Activated CD8-positive, alpha-beta memory T cell treated with anti-CD3 and anti-CD28 coated beads for 48 hours (primary cell): Measurements from ENCODE around the gene ST6GALNAC3.
"Not testable (repeated sequence)": the region's sequence is repeated elsewhere in the genome, so short reads cannot be mapped to it uniquely, and the experiment has no call there.

ENCODE experiments used
- DNase-seq, 3 experiments: peaks; one replicate each; pipeline ENCODE4 v3.0.0-alpha.2; 2020; ENCODE audit warnings: low read depth in 2 of 3, low spot score in 2 of 3

ST6GALNAC3 gene

DNA sequence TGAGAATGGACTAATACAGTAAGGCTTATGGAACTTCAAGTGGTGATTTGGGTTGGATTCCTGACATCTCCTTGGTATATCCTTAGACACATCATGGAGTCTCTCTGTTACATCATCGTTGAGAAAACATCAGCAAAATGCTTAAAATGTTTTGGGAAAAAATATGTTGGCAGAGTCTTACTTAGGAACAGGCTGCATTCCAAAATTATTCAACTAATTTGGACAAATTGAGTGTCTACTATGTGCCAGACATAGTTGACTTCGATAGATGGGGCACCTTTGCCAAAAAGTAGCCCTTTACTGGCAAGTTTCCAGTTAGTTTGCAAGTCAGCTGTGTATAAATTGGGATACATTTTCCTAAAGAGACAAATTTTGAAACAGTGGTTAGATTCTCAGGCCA lies 539.3 kb downstream of the ST6GALNAC3 start:
- no peak for DNase-seq

DNA sequence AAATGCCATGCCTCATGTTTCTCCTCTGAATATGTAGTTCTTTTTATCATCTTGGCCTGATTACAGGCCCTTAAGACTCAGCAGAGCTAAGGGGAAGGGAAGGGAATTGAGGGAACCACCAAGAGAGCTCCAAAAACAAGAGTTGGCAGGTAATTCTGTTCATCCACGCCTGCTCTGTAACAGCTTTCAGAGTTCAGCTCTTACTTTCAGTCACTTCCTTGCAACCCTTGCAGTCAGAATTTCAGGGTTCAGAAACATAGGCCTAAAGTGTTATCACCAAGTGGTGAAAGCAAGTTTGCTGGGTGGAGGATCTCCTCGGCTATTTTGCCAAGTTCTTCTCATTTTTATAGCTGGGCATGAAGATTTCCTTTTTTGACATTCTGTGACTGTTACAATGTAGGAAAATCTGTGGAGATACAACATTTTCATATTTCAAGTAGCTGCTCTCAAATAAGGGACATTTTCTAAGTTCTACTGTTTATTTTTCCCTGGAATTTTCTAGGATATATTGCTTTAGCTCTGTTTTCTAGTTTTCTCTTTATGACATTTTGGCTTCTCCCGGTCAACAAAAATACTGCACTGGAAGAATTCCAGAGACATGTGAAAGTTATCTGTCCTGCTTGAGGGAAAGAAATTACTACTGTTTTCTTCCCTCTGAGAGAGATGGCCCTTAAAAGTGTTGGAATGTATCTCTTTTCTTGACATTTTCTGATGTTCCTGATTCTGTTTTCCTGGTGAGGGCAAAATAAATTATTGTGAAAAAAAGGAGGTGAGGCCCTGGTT lies 540.9 kb downstream of the ST6GALNAC3 start:
- DNase-seq = no peak

DNA sequence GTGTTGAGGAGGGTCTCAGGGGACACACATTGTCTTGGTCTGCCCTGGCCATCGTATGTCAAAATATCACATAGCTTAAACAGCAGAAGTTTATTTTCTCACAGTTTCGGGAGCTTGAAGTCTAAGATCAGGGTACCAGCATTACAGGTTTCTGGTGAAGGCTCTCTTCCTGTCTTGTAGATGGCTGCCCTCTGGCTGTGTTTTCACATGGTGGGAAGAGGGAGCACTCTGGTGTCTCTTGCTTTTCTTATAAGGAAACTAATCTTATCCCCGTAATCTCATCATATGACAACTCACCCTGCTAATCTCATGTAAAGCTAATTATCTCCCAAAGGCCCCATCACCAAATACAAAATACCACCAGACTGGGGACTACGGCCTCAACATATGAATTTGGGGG lies 545.8 kb downstream of the ST6GALNAC3 start:
- DNase-seq = no peak

DNA sequence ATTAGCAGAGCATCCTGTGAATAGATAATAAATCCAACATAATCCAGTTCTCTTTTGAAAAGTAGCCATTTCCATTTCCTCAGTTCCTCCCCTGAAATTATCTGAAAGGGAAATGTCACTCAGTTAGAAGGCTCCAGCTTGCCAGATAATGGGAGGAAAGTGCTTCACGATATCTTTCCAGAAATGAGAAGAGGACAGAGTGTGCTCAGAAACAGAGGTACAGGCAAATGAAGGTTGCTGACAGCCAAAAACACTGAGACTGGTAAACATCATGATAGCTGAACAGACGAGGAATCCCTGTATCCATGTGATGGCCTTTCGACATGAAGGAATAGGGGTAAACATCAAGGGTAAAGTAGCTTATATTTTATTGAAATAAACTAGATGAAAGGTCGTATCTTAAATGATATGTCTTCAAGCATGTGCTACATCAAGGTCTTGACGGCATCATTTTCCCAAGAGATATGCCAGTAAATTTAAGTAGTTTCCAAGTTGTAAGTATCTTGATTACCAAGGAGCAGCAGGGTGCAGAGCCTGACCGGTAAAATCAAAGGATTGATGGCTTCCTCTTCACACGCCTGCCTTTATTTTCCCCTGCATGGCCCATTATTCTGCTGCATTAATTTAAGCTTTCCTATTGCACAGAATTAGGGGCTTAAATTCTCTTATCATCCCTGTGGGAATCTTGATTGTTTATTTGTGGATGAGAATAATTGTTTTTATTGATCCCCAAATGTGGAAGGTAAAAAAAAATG lies 548.4 kb downstream of the ST6GALNAC3 start:
- DNase-seq = no peak

DNA sequence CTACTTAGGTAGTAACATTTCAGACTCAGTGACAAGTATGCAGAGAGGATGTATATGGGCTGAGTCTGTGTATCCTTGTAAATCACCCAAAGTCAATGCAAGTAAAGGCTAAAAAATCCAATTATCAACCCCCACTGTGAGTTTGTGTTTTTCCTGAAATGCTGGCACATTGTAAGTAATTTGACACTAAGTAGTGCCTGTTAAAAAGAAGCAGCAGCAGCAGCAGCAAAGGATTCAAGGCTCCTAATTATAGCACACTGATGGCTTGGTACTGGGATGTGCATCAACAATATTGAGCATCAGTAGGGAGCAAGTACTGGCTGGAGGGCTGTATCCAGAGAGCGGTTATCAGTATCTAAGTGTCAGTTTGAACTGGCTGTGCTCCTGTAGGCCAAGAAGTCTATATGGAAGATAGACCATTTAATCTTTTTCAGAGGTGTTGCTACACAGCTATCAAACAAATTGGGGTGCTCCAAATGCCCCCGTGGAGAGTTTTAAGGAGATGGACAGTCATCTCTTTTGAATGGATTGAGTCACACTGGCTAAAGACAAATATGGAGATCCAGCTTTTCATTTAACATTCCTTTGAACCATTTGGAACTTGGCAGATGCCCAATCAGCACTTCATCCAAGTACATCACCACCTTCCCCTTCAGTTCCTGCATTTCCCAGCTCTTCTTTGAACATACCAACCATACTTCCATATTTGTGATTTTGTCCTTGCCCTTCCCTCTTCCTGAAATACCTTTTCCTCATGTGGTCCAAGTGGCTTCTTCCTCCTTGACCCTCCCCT lies 551.5 kb downstream of the ST6GALNAC3 start:
- no peak for DNase-seq

DNA sequence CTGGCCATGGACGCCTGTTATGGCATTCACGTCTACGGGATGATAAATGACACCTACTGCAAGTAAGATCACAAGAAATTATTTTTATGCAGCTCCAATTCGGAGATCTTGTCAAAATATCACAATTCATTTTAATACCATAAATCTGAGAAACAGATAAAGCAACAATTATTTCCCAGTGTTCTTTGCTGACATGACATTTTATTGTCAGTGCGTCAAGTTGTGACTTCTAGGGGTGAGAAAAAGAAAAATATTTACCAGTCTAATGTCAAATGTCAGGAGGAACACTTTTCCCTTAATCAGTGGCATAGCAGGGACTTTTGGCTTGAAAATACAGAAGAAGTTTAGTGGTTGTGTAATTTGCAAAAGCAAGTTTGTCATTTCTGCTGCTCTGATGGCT lies 553.0 kb downstream of the ST6GALNAC3 start:
- no peak for DNase-seq

DNA sequence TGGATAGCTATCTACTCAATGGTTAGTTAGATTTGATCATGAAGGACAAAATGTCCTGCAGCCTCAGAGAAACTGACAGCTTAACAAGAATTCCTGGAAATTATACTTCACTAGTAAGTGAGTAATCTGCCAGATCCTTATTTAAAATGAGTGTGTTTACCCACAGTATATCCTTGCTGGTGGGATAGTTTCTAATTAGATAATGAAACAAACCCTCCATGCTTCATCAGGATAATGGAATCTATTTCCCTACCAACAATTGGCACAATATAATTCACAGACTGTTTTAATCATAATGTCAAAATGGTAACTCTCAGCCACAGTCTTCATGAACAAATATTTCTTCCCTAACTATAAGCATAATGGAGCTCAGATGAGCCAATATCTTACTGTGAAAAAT lies 553.4 kb downstream of the ST6GALNAC3 start:
- no peak for DNase-seq

DNA sequence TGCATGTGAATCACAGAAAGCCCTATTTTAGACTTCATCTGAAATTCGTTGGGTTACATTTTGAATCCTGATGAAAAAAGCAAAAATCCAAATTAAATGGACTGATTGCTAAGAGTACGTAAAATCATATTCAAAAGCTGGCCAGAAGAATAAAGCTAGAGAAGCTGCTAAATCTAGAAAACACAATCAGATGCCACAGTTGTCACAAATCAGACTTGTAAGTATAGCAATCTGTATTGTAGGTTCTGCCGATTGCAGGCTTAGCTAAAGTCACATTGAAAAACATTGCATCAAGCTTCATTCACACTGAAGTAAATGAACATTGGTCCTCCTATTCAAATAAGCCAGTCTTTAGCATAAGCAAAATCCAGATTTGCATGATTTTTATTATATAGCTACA lies 557.6 kb downstream of the ST6GALNAC3 start:
- DNase-seq = no peak

DNA sequence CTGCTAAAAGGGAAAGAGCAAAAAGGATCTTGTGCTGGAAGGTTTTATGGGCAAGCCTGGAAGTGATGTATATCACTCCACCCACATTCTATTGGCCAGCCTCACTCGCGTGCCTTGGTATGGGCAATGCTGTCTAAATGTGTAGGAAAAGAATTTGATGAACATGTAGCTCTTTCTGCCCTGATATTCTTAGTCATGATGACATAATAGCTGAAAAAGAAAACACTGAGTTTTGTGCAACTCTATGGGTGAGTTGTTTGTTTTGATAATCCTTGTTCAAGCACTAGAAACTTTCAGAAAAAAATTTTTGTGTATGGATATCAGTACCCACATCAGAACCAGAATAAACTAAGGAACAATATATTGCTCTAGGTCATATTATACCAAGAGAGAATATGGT lies 561.2 kb downstream of the ST6GALNAC3 start:
- DNase-seq = no peak

DNA sequence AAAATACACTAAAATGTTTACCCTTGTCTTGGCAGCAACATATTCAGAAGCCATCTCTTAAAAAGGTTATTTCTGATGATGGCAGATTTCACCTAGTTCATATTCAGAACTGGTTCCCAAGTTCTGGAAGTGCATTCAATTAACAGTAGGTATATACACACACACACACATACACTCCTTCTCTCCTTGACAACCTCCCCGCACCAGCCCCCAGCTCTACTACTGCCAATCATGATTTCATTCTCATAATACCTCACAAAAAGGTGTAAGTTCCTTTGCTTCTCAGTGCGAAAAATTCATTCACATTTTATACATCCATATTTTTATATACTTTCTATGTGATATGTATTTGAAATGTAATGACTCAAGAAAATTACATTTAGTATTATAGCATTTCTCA lies 564.6 kb downstream of the ST6GALNAC3 start:
- DNase-seq = no peak

DNA sequence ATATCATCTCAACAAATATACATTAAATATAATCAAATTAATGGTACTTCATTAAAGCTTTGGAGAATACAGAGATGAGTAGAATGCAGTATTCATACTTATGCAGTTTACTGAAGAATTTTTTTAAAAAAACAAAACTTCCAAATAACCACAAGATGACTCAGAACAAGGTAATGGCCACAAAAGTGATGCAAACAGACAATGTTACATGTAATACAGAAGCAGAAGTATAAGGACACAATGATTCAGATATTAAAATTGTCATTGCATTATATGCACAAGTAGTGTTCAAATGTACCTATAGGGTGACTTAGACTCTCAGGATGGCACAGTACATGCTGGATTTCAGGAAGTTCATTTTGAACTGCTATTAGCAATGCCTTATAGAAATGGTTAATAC lies 565.5 kb downstream of the ST6GALNAC3 start:
- DNase-seq = no peak

DNA sequence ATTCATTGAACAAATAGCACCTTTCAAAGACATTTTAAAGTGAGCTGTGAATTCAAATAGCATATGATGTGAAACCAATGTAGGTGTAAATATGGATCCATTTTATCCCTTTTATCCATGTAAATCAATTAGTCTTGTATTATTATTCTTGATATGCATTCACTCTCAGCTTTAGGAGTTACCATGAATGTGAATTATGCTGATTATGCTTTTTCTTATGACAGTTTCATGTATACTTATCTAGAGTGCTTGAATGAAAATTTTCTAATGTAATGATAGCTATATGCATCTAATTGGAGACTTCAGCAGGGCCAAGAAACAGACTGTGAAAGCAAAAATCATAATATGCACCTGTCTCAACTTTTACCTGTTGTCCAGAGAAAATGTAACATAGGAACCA lies 566.2 kb downstream of the ST6GALNAC3 start:
- no peak for DNase-seq

DNA sequence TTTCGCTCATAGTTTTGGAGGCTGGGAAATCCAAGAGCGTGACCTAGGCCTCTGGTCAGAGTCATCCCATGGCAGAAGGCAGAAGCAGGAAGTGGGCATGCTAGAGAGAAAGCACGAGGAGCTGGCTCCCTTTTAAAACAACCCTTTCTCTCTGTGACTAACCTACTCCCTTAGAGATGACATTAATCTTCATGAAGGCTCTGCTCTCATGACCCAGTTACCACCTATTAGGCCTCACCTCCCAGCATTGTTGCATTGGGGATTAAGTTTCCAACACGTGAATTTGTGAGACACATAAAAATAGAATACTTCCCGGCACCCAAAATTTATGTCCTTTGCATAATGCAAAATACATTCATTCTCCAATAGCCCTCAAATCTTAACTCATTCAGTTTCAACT lies 569.6 kb downstream of the ST6GALNAC3 start:
- no peak for DNase-seq

DNA sequence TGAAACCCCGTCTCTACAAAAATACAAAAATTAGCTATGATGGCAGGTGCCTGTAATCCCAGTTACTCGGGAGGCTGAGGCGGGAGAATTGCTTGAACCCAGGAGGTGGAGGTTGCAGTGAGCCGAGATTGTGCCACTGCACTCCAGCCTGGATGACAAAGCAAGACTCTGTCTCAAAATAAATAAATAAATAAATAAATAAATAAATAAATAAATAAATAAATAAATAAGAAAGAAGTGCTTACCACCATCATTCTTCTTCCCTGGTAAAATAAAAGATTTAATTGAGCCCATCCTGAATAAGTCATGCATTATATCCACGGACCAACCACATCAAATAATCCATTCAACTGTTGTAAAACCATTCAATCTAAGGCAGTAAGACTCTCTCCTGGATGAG lies 578.3 kb downstream of the ST6GALNAC3 start:
- not testable (repeated sequence) for DNase-seq

DNA sequence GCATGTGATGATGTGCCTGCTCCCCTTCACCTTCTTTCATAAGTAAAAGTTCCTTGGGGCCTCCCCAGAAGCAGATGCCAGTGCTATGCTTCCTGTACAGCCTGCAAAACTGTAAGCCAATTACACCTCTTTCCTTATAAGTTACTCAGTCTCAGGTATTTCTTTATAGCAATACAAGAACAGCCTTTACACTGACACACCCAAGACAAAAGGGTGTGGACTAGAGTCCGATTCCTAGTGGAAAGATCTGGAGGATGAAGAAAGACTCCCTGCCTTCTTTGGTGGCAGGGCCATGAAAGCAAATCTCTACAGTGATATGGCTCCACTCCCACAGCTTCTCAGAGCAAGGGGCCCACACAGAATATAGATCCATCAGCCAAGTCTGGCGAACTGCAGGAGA lies 583.1 kb downstream of the ST6GALNAC3 start:
- no peak for DNase-seq

DNA sequence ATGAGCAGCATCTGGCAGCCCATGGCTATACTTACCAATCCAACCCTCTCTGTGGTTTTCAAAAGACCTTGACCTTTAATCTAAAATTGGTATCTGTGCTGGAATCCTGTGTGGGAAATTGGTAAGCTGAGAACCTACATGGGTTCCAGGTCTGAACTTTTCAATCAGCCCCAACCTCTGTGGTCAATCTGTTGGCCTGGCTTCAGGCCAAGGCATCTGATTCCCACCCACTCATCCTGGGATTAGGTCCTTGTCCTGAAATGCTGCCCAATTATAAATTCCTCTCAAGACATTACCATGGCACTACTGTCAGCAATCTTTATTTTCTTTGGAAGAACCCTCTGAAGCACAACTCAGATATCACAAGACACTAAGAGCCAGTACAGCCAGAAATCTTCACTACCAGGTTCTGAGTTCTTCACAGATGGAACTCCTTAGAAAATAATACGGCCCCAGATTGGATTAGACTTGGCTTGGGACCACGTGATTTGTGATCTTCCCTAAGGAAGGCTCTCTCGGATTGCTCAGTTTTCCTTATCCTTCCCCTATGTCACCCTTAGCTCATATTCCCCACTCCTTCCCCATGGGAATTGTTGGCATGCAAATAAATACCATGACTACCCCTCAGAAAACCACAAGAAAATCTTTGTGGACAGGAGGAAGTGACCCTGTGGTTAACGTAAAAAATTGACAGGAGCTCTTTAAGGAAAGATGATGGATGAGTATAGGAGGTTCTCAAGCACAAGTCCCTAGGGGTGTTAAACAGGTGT lies 584.8 kb downstream of the ST6GALNAC3 start:
- DNase-seq = no peak

DNA sequence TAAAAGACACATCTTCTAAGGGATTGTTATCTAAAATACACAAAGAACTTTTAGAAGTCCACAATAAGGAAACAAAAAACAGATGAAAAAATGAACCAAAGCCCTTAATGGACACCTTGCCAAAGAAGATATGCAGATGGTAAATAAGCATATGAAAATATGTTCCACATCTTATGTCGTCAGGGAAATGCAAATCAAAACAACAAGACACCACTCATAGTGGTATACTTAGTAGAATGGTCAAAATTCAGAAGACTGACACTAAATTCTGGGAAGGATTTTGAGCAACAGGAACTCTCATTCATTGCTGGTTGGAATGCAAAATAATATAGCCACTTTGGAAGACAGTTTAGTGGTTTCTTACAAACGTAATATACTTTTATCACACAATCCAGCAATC lies 587.0 kb downstream of the ST6GALNAC3 start:
- no peak for DNase-seq

DNA sequence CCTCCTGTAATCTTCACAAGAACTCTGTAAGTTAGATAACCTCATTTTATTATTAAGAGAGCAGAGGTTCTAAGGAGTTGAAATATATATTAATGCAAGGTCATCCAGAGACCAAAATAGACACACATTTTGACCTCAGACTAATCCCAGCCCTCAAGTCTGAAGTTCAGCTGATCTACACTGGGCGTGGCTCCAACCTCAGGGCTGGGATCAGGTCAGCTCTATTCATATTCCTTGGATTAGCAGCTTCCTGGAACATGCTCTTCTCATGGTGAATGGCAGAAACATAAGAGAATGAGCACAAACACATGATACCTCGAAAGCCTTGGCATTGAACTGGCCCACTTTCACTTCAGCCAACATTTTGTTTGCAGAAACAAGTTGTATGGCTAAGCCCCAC lies 592.0 kb downstream of the ST6GALNAC3 start:
- DNase-seq = no peak

DNA sequence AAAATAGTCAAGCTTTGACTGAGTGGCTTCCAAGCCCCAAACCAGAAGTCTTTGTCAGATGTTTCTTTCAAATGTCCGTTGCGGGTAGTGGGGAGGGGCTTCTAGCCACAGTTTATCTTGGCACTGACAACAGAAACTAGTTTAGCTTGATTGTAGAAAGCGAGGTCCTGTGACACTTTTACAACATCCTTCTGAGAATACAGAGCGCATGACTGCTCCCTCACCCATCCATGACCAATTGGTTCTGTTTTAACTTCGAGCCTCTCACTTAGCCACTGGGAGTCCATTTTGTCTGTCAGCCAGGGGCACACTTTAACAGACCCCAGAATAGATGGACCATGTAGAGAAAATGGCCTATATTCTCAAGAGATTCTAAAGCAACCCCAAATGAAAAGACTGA lies 593.5 kb downstream of the ST6GALNAC3 start:
- no peak for DNase-seq

DNA sequence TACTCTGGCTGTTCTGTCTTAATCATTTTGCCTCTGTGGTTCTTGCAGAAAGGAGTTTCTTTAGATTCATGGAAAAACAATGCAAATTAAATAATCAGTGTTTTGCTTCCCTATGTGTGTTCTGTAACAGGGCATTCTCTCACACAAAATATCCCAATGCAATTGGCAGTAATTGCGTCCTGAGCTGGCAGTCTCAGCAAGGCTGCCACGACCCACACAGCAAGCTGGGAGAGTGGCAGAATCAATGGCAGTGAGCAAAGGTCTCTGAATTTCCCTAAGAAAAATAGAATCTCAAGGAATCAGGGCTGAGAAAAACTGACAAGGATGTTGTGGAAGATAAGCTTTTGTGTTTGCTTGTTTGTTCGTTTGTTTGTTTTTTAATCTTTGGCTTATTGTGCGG lies 594.6 kb downstream of the ST6GALNAC3 start:
- DNase-seq = no peak

DNA sequence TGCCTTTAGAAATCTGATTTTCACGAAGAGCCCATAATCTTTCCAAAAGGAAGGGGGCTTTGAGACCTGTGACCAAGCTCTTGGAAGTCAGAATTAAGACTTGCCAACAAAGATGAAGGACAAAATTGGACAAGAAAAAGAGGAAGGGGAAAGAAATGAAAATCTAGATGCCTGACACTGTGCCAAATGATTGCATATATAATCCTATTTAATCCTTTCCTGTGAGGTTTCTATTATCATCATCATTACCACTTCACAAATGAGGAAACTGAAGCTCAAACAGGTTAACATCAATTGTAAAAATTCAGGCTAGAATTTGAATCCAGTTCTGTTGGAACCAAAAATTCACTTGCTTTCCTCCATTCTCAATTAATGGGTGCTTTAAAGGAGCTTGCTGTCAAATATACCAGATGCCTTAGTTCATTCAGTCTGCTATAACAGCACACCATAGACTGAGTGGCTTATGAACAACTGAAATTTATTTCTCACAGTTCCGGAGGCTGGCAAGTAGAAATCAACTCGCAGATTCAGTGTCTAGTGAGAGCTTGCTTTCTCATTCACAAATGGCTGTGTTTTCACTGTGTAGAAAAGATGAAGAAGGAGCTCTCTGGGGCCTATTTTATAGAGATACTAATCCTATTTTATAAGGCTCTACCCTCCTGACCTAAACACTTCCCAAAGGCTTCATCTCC lies 595.2 kb downstream of the ST6GALNAC3 start:
- no peak for DNase-seq
